Stimulated activated CD8-positive, alpha-beta memory T cell treated with anti-CD3 and anti-CD28 coated beads, Interleukin-4, amount 100 ng/mL, for 1 hour (primary cell): Measurements from ENCODE around the gene SLC13A3.

Experiments used
- DNase-seq, 2 donors: peaks; one replicate each; pipeline ENCODE4 v3.0.0-alpha.2; 2020; ENCODE audit warnings: low read depth in 2 of 2, low spot score in 1 of 2

The SLC13A3 gene

GRCh38 chr20:46543033-46543432, 108.2 kb downstream of the SLC13A3 start:
- no peak for DNase-seq

- DNase-seq = no peak
Observed at GRCh38 chr20:46541229-46541935, 109.9 kb downstream of the SLC13A3 start.

- no peak for DNase-seq
Observed at GRCh38 chr20:46539113-46539512, 112.1 kb downstream of the SLC13A3 start.

GRCh38 chr20:46530640-46531039, 120.6 kb downstream of the SLC13A3 start:
- DNase-seq = no peak

GRCh38 chr20:46523696-46524328, 127.4 kb downstream of the SLC13A3 start:
- no peak for DNase-seq

GRCh38 chr20:46523108-46523507, 128.2 kb downstream of the SLC13A3 start:
- no peak for DNase-seq

GRCh38 chr20:46520976-46521579, 130.2 kb downstream of the SLC13A3 start:
- DNase-seq = no peak

GRCh38 chr20:46520540-46520939, 130.7 kb downstream of the SLC13A3 start:
- DNase-seq = no peak

- DNase-seq = no peak
Observed at GRCh38 chr20:46519471-46520068, 131.7 kb downstream of the SLC13A3 start.

- no peak for DNase-seq
Observed at GRCh38 chr20:46512943-46513844, 138.1 kb downstream of the SLC13A3 start, which contains the start of gene ZNF334. ZNF334 (minus strand) TSS chr20:46513559; CDS start chr20:46512102, 1,457 bp downstream.

GRCh38 chr20:46509523-46509922, 141.7 kb downstream of the SLC13A3 start:
- DNase-seq = no peak
